Measurements from ENCODE around the gene RYR2.
"Not testable (repeated sequence)": the region's sequence is repeated elsewhere in the genome, so short reads cannot be mapped to it uniquely, and the experiment has no call there.

The RYR2 gene

GRCh38 chr1:237759377-237759776 is 717.4 kb downstream of the RYR2 start:
- no peak for DNase-seq

GRCh38 chr1:237760951-237761350 is 719.0 kb downstream of the RYR2 start:
- no peak for DNase-seq

- DNase-seq, result no peak
Observed at GRCh38 chr1:237763137-237763536, 721.2 kb downstream of the RYR2 start.

DNA sequence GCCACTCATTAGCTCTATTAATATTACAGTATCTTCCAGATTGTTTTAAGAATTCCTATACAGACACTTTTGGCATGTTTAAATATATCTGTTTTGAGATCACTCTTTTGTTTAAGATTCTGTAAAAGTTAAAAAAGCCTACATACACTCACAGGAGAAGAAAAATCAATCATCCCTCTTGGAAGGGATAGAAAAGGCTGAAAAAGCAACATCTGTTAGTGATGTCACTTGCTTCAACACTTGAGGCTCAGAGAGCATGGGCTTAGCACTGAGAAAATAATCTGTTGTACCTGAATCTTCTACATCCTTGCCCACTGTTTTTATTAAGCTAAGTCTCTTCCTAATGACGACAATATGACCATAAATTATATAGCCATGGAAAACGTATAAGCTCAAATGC is 721.8 kb downstream of the RYR2 start:
- no peak for DNase-seq

GRCh38 chr1:237769916-237770315 is 727.9 kb downstream of the RYR2 start:
- no peak for DNase-seq

DNA sequence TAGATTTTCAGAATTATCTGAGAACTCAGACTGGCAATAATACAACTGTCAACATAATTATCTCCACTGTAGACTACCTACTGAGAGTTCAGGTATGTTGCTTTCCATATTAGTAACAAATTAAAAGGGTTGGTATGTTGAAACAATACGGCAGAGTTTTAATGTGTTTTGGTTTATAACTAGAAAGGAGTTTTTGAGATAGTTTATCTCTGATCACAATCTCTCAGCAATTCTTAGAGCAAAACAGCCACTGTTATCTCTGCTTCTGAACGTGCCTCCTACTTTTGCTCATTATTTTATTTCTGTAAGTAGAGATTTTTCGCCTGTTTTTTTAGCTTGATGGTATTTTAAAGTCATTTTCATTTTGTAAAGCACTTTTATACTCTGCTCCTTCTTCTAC is 730.0 kb downstream of the RYR2 start:
- DNase-seq, result no peak

GRCh38 chr1:237774246-237774645 is 732.3 kb downstream of the RYR2 start:
- no peak for DNase-seq

DNA sequence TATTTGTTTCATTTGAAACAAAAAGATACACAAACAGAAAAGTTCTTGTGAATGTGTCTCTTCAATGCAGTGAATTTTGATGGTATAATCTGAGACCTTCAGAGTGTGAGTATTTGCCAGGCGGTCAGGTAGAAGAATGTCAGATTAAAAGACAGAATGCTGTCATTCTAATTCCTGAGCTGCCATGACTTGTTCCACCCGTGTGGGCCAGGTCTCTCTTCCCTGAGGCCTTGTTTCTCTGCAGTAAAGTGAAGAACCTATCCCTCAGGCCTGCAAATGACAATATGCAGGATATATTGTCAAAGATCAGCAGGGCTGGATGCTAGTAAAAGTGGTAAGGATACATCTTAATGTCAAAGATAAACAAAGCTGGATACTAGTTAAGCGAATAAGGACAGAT is 737.4 kb downstream of the RYR2 start:
- DNase-seq, result no peak

DNA sequence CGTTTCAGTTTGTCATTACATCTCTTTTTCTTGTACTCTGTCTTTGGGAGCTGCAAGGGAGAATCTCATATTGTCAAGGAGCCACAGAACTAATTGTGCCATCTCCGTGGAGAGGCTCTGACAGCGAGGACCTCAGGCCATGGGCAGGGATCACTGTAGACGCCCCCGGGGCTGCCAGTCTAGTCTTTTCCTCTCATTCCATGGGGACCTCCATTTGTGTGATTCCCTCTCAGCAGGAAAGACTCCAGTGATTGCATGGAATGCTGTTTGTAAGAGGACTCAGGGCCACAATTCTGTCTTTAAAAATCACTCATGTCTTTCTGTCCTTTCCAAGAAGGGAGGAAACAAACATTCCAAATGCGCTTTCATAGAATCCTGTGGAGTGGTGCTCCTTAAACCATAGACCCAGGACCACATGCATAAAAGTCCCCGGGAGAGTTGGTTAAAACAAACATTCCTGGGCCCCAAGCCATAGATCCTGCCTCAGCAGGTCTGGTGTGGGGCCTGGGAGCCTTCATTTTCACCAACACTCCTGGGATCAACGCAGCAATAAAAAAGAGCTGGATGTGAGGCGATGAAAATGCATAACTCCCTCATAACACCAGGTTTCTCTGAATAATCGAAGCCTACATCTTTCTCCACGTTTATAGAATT is 744.2 kb downstream of the RYR2 start:
- DNase-seq, result no peak

- no peak for DNase-seq
Observed at GRCh38 chr1:237788069-237788468, 746.1 kb downstream of the RYR2 start.

- DNase-seq, result no peak
Observed at GRCh38 chr1:237789619-237790018, 747.6 kb downstream of the RYR2 start.

DNA sequence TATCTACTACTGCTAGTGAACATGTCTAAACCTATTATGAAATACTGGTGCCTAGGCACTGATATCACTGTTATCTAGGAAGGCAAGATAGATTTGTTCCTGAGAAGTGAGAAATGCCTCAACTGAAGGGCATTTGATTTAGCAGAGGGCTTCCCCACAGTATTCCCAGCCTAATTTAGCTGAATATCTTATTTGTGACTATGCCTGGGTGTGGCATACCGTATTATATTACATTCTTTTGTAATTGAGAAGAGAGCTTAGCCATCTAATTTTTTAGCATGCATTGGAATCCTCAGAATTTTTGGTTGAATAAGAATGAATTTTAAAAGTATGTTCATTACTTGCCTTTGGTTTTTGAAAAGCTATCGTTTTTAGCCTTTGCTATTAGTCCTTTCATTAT is 749.6 kb downstream of the RYR2 start:
- DNase-seq, result no peak

GRCh38 chr1:237792149-237792548 is 750.2 kb downstream of the RYR2 start:
- DNase-seq, result no peak

- no peak for DNase-seq
Observed at GRCh38 chr1:237792726-237793125, 750.7 kb downstream of the RYR2 start.

DNA sequence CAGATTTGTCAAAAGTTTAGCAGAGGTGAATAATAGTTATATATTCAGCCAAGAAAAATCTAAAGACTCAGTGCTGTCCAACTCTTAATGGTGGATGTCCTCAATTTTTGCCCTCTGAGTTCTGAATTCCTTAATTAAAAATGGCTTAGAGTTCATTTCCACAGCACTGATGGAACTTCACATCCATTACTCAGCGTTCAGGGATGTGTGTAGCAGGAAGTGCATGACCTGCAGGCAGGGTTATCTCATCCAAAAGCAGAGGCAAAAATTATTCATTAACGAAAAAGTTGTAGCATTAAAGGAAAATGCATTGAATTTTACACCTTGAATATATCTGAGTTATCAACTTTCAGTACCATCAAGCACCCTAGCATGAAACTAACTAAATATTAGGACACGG is 752.1 kb downstream of the RYR2 start:
- DNase-seq, result no peak

DNA sequence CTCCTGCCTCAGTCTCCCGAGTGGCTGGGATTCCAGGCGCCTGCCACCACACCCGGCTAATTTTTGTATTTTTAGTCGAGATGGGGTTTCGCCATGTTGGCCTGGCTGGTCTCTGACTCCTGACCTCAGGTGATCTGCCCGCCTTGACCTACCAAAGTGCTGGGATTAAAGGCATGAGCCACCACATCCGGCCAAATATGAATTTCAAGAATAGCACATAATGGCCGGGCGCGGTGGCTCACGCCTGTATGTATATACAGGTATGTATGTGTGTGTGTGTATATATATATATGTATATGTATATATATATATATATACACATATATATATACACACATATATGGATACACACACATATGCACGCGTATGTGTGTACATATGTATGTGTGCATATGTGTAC is 753.6 kb downstream of the RYR2 start:
- DNase-seq, result no peak

DNA sequence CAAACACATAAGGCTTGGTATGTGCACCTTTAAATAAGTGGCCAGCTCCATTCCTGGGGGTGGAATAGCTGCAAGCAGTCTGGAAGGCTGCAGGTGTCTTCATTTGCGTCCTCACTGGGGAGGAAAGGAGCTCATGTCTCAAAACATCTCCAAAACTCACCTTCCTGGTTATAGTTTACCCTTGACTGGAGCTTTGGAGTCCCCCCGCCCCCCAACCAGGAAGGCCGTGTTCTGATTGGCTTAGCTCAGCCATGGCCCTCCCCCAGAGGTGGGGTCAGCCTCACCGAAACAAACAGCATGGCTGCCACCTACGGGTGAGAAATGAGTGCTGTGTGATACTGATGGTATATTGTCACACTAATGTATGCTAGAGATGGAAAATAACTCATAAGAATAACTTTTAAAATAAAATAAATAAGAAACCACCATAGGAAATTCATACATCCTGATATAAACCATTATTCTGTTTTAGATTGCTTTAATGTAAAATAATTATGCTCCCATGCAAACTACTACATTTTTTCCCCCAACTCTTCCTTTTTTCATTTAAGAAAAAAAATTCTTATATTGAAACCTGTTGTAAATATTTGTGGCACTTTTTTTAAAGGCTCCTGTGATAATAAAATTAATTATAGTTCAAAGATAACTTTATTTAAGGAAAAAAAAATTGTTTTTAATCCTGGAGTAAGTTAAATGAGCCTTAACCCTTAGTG is 757.9 kb downstream of the RYR2 start:
- DNase-seq, result peak; percentile 3

GRCh38 chr1:237804516-237804915 is 762.5 kb downstream of the RYR2 start:
- DNase-seq, result no peak

DNA sequence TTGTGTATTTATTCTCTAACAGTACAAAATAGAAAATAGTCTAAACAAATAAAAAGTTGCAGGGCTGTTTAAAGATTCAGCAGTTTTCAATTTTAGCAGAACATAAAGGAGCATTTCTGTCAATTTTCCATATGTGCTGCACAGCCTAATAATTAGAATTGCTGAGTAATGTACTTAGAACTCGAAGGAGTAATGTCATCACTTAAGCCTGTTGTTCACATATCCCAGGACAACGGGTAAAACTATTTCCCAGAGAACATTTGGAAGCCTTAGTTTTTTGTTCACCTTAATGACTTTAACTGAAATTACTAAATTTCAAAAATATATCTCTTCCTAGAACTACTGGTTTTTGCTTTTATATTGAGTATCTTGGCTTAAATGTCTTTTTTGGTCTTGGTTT is 767.1 kb downstream of the RYR2 start:
- DNase-seq, result no peak

GRCh38 chr1:237811633-237812032 is 769.6 kb downstream of the RYR2 start:
- DNase-seq, result no peak

- no peak for DNase-seq
Observed at GRCh38 chr1:237812061-237812460, 770.1 kb downstream of the RYR2 start.

DNA sequence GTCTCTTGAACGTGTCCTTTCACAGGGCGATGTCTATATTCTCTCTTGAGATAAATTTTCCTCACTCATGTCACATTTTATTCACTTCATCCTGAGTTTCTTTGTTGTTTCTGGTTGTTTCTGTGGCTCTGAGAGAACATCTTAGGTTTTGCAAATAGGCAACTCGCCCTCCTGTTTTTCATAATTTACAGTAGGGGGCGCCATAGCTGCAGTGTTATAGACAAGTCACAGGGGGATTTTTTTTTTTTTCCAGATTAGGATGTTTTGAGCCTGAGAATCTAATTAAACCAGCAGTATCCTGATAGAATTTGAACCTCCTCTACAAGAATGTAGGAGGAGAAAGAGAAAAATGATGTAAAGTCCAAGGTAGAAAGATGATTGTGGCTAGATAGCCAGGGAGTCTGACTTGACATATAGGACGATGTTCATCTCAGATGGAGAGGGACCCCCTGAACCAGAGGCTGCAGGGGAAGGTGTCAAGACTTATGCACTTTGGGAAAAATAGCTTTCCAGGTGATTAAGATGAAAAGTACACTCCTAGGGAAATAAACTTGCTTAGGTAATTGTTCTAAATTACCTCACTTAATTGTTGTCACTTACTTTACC is 772.4 kb downstream of the RYR2 start:
- DNase-seq, result no peak

DNA sequence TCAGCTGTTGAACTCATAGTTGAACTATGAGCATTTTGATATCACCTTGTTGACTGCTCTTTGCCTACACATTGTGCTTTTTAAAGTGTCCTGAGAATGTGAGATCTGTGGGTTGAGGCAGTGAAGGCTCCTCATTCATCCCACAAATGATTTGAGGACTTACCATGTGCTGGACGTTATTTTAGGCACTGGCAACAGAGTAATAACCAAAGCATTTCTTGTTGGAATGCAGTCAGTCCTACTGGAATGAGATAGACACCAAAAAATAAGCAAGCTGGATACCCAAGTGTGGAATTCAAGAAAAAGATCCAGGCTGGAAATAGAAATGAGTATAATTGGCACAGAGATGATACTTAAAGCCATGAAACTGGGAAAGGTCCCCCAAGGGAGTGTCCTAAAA is 775.3 kb downstream of the RYR2 start:
- no peak for DNase-seq

DNA sequence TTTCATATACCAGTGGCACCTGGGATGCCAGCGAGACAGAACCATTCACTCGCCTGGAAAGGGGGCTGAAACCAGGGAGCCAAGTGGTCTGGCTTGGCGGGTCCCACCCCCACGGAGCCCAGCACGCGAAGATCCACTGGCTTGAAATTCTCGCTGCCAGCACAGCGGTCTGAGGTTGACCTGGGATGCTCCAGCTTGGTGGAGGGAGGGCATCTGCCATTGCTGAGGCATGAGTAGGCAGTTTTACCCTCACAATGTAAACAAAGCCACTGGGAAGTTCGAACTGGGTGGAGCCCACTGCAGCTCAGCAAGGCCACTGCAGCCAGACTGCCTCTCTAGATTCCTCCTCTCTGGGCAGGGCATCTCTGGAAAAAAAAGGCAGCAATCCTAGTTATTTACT is 778.6 kb downstream of the RYR2 start:
- not testable (repeated sequence) for DNase-seq

GRCh38 chr1:237832858-237833257 is 790.9 kb downstream of the RYR2 start:
- DNase-seq, result no peak
